Central memory CD4-positive, alpha-beta T cell (primary cell): Measurements from ENCODE around the gene KLHDC8B.
A peak's percentile ranks its signal among the peaks of the same experiment; 100 is the strongest.

Source experiments
- DNase-seq: peaks from one replicate; pipeline ENCODE4 v3.0.0; 2022
- total RNA-seq, 3 experiments: gene quantifications; one replicate each; lab custom pipeline; 2026; lab: John Stamatoyannopoulos, UW

KLHDC8B gene
- total RNA-seq = 1.7 to 2.9 (median 2.4) reads per million in 3 experiments

GRCh38 chr3:49171119-49171774 is at the start of gene KLHDC8B:
TSS of gene KLHDC8B (plus strand) at chr3:49171598. CDS start at chr3:49172770, 1,172 bp downstream.
- peak; percentile 70 for DNase-seq

DNA sequence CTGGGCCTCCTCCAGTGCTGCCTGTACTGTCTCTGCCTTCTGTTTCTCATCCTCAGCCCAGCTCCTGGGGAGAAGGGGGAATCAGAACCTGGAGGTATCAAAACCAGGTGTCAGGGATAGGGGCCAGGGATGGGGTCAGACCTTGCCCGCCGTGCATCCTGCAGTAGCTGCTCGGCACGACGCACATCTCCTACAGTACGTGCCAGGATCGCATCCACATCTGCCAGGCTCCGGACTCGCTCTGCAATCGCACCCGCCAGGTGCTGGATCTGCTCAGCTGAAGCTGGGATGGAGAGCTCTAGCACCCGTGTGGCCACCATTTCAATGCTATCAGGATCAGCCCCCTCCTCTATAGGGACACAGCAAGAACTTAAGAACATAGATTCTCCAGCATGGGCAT is 49.4 kb upstream of the KLHDC8B start:
- no peak for DNase-seq

- no peak for DNase-seq
Measured at GRCh38 chr3:49122451-49122850, 48.9 kb upstream of the KLHDC8B start.

DNA sequence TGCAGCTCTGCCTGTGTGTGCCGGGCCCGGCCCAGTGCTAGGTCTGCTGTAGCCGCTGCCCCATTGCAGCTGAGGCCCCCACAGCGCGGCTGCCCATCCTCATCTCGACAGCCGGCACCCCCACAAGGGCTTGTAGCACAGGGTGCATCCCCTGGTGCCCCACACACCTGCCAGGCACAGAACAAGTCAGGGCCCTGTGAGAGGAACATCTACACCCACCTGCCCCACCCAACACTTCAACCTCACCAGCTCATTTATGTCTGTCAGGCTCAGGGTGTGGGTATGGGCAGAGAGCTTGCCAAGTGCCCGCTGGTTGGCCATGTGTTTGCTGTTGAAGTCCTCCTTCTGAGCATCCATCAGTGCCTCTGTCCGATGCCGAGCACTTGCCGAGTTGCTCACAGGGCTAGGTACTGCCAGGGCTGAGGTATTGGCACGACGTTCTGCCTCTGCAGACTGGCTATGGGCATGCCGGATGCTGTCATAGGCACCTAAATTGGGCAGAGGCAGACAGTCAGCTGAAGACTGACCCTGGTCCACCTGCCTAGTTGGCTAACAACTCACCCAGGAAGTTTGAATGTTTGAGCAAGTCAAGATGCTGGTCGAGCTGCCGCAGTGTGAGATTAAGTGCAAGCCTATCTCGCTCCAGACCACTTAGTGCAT is 48.4 kb upstream of the KLHDC8B start:
- DNase-seq = no peak

- DNase-seq = no peak
Measured at GRCh38 chr3:49123687-49124086, 47.7 kb upstream of the KLHDC8B start.

GRCh38 chr3:49124203-49124602 is 47.2 kb upstream of the KLHDC8B start:
- DNase-seq = no peak

GRCh38 chr3:49124991-49125670 is 46.3 kb upstream of the KLHDC8B start:
- DNase-seq = no peak

GRCh38 chr3:49131040-49131439 is 40.4 kb upstream of the KLHDC8B start:
- no peak for DNase-seq

DNA sequence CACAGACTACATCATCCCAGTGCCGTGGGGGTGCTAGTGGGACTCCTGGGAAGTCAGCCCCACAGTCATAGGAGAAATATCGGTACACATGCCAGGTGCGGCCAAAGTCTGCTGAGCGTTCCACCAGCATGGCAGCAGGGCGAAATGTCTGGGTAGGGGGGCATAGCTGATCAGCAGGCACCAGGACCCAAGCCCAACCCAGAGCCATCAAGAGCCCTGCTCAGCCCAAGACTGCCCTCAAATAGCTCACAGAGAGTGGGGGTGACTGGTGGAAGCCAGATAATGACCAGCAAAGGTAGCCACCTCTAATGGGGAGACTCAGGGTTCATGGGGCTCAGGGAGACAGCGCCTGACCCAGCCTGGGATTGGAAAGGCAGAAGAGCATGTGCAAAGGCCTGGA is 39.8 kb upstream of the KLHDC8B start:
- DNase-seq = no peak

GRCh38 chr3:49132073-49132436 is 39.3 kb upstream of the KLHDC8B start:
- no peak for DNase-seq

DNA sequence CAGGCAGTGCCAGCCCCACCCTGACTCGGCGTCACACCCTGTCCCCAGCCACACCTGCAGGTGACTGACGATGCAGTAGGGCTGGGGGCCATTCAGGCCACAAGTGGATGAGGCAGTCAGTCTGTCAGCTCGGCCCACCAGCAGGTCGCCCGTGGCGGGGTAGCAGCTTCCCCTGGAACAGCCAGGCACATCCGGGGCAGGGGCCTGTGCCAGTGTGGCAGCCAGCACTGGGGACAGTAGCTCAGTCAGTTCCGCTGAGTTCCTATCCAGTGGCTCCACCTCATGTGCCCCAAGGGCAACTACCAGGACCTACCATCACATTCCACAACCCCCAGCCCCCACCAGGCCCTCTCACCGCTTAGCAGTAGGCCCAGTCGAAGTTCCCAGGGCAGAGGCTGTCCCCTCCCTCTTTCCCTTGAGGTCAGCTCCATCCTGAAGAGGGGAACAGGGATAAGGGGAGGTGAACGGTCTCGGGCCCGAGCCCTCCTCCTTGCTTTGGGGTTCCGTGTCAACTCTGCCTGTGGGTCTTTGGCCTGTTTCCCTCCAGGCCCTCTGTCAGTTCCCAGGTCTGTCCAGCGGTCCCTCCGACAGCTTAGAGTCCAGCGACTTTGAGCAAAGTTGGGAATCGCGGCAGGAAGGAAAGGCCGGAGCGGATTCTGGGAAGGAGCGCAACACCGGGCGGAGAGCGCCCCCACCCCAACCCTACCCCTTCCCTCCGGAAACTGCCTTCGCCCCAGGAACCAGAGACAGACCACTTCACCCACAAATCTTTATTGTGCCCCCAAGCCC is 38.8 kb upstream of the KLHDC8B start, which contains the start of gene LAMB2:
Gene LAMB2, minus strand, starts transcription at position 614 of the 789 bp plus-strand sequence. Its CDS starts 183 bp downstream, at position 431.
- DNase-seq = no peak

DNA sequence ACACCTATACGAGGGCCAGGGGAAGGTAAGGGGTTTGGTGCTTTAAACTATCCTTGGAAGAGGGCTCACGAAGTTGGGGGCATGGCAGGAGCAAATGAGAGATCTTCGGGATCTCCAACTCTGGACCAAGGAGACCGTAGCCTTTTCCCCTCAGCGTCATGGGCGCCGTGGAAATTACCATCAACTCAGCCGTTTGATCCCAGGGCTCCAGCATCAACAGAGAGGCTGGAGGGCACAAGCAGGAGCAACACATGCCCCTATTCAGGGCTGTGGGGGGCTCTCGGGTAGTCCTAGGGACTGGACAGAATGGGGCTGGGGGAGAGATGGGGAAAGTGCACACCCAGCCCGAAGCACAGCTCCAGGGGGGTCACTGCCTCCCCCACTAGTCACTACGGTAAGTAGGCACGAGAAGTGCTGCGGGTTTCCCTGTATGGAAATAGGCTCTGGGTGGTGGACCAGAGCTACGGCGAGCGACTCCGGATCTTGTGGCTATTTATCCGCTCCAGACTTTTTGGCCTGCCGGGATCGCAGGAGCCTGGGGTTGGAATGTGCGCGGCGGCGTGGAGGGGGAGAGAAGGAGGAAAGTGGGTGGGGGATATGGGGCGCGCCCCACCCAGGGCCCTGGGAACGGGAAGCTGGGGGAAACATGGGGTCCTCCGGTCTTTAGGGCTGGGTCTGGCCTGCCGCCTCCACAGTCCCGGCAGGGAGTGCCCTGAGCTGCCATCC is 38.0 kb upstream of the KLHDC8B start:
- no peak for DNase-seq

DNA sequence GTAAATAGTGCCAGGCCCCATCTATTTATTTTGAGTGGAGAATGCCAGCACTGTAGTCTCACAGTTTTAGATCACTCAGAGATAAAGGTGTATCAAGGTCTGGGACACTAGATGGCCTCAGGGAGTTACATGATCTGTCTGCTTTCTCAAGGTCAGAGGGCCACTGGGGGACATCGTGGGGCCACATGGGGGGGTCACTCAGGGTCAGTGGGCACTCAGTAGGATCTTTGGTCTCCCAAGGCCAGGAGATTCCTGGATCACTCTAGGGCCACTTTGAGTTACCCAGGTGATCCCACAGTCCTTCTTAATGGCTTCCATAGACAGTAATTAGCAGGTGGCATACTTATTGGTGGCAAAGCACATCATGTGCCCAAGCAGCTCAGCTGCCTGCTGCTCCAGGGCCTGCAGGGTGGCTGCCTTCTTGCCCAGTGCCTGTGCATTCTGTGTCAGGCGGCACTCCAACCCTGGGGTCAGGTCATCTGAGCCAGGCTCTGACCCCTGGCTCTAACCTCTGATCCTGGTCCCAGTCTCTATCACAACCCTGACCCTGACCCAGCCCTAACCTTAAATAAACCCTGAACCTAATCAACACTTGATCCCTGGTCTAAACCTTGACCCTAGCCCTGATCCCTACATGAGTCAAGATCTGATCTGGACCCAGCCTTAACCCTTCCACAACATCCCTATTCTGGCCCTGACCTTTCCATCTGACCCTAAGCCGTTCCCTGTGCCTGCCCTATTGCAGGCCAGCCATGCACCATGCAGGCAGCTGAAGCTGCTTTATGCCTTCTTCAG is 36.7 kb upstream of the KLHDC8B start:
- DNase-seq = no peak

- DNase-seq = no peak
Measured at GRCh38 chr3:49135499-49135898, 35.9 kb upstream of the KLHDC8B start.

DNA sequence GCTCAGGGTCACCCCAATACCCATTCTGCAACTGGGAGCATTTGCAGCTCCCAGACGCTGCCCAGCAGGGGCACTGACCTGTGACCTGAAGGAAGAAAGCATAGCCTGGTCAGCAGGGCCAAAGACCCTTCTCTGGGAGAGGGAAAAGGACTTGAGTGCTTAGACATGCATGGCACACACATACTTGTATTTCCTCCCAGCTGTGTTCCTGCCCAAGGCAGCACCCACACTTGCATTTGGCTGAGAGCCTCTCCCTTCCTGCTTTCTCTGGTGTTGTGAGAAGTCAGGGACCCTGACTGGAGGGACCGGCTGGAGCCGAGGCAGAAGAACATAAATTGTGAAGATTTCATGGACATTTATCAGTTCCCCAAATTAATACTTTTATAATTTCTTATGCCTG is 31.3 kb upstream of the KLHDC8B start:
- no peak for DNase-seq

DNA sequence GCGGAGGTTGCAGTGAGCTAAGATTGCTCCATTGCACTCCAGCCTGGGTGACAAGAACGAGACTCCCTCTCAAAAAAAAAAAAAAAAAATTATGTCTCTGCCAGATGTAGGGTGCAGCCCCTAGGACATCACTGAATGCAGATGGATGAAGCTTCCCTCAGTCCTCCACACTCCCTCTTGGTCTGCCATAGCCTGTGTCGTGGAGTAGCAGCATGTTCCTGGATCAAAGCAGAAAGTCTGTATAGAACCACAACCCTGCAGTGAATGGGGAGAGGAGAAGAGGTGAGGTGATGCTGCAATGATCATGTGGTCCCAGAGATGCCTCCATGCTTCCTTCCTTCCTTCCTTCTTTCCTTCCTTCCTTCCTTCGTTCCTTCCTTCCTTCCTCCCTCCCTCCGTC is 23.2 kb upstream of the KLHDC8B start:
- DNase-seq = no peak

GRCh38 chr3:49151610-49152009 is 19.8 kb upstream of the KLHDC8B start:
- no peak for DNase-seq

DNA sequence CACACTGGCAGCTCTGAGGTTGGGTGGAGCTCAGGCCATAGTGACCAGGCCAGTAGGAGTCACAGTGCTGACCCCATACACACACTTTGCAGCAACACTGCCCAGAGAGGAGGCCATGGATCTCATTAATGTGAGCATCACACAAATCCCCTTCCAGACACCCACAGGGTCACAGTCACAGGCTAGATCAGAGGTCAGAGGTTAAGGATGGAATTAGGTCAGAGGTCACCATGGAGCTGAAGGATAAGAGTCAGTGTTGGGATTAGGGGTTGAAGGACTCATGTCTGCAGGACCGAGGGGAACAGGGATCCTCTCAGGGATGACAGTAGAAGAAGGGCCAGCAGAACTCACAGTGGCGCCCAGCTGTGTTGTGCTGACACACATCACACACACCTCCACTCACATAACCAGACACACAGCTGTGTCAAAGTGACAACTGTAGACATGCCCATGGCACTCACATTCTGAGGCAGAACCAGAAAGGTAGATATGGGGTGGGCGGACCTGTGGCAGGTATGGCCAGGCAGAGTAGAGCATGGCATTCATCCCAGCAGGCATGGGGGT is 18.0 kb upstream of the KLHDC8B start:
- DNase-seq = no peak

DNA sequence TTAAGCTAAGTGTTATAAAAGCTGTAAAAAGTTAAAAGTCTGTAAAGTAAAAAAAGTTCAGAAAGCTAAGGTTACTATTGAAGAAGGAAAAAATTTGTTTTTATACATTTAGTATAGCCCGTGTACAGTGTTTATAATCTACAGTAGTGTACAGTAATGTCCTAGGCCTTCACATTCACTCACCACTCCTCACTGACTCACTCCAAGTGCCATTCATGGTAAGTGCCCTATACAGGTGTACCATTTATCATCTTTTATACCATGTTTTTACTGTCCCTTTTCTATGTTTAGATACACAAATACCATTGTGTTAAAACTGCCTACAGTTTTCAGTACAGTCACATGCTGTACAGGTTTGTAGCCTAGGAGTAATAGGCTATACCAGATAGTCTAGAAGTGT is 14.1 kb upstream of the KLHDC8B start:
- no peak for DNase-seq

DNA sequence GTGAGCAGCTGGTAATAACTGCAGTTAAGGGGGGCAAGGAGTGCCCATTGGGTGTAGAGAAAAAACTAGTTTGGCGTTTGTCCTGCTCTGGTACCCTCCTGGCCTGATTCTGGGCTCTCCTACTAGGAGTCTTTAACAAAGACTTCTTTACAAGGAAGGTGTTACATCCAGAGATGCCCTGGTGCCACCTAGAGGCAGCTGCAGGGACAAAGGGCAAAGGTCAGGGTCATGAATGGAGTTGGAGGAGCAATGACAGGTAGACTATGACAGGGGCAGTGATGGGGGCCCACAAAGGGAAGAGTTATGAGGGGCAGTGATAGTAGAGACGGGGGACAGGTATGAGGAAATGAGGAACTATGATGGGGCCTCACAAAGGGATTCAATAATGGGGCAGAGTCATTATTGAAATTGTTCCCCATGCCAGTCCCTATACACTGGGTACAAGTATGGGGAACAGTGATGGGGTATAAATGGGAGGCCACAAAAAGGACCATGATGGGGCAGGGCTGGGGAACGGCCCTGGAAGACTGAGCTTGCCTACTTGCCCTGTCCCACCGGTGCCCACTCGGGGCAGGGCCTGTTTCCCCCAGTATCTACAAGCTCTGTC is 13.2 kb upstream of the KLHDC8B start:
- peak; percentile 57 for DNase-seq

DNA sequence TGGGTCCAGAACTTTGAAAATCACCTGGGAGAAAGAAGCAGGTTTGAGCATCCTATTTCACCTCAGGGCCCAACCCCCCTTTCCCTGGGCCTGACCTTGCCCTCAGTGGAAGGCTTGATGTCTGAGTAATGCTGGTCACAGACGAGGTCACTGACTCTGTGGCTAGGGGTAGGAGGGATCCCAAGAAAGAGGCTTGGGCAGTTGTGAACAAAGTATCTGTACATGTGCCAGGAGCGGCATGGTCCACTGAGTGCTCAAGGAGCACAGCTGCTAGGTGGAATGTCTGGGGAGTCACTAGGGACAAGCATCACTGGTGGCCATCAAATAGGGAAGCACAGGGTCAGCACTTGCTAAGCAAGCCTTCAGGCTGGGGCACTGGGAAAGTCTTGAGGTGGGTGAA is 12.6 kb upstream of the KLHDC8B start:
- no peak for DNase-seq
